Muscle of arm (tissue), 14 donors: ENCODE data around the gene CDC42EP5. TPM values are rescaled to one million over a fixed set of nuclear protein-coding genes. Genes with fewer than 3 reads are reported as not detected.
A peak's percentile ranks its signal among the peaks of the same experiment; 100 is the strongest.
"Not testable (repeated sequence)": the region's sequence is repeated elsewhere in the genome, so short reads cannot be mapped to it uniquely, and the experiment has no call there.

Experiments used
- DNase-seq: peaks from one replicate; pipeline ENCODE4 v3.0.0-alpha.2; 2013
- long read RNA-seq, 11 donors: transcript quantifications; one replicate each; lab custom pipeline, GENCODE V29; 2026
- polyA plus RNA-seq, 12 donors: library from polyadenylated mRNA; unstranded; fragments of 120-200 nt; gene quantifications; one replicate each; pipeline ENCODE4 v1.2.1, GENCODE V29; 2013; ENCODE audit not compliant: insufficient read length in 12 of 12

CDC42EP5 gene
- polyA plus RNA-seq: 10 to 100 TPM in 11 of 12 donors, not detected in 1; 15.8 to 57.2 (median 29.4) TPM
- long read RNA-seq, donor 1, transcript CDC42EP5-201 (3 exons, 864 nt): major isoform, 133 of 162 reads
- long read RNA-seq, donor 1, transcript CDC42EP5-202 (2 exons, 288 nt): minor isoform, 5 of 162 reads
- long read RNA-seq, donor 1, partial matches to known transcripts: 24 of 162 reads
- long read RNA-seq, donor 1, other reads (novel, unspliced or antisense): 0 of 162 reads
- long read RNA-seq, donor 2, transcript CDC42EP5-201 (3 exons, 864 nt): major isoform, 17 of 18 reads
- long read RNA-seq, donor 2, partial matches to known transcripts: 0 of 18 reads
- long read RNA-seq, donor 2, other reads (novel, unspliced or antisense): 0 of 18 reads
- long read RNA-seq, donor 3, transcript CDC42EP5-201 (3 exons, 864 nt): major isoform, 10 of 11 reads
- long read RNA-seq, donor 3, partial matches to known transcripts: 0 of 11 reads
- long read RNA-seq, donor 3, other reads (novel, unspliced or antisense): 0 of 11 reads
- long read RNA-seq, donor 4, transcript CDC42EP5-201 (3 exons, 864 nt): major isoform, 6 of 6 reads
- long read RNA-seq, donor 4, partial matches to known transcripts: 0 of 6 reads
- long read RNA-seq, donor 4, other reads (novel, unspliced or antisense): 0 of 6 reads
- long read RNA-seq, donor 5, transcript CDC42EP5-201 (3 exons, 864 nt): major isoform, 21 of 22 reads
- long read RNA-seq, donor 5, partial matches to known transcripts: 0 of 22 reads
- long read RNA-seq, donor 5, other reads (novel, unspliced or antisense): 0 of 22 reads
- long read RNA-seq, donor 6, transcript CDC42EP5-201 (3 exons, 864 nt): major isoform, 22 of 22 reads
- long read RNA-seq, donor 6, partial matches to known transcripts: 0 of 22 reads
- long read RNA-seq, donor 6, other reads (novel, unspliced or antisense): 0 of 22 reads
- long read RNA-seq, donor 7, transcript CDC42EP5-201 (3 exons, 864 nt): major isoform, 14 of 16 reads
- long read RNA-seq, donor 7, partial matches to known transcripts: 0 of 16 reads
- long read RNA-seq, donor 7, other reads (novel, unspliced or antisense): 0 of 16 reads
- long read RNA-seq, donor 8, transcript CDC42EP5-201 (3 exons, 864 nt): major isoform, 15 of 15 reads
- long read RNA-seq, donor 8, partial matches to known transcripts: 0 of 15 reads
- long read RNA-seq, donor 8, other reads (novel, unspliced or antisense): 0 of 15 reads
- long read RNA-seq, donor 9, transcript CDC42EP5-201 (3 exons, 864 nt): major isoform, 30 of 30 reads
- long read RNA-seq, donor 9, partial matches to known transcripts: 0 of 30 reads
- long read RNA-seq, donor 9, other reads (novel, unspliced or antisense): 0 of 30 reads
- long read RNA-seq, donor 10, transcript CDC42EP5-201 (3 exons, 864 nt): major isoform, 20 of 25 reads
- long read RNA-seq, donor 10, partial matches to known transcripts: 5 of 25 reads
- long read RNA-seq, donor 10, other reads (novel, unspliced or antisense): 0 of 25 reads
- long read RNA-seq, donor 11, transcript CDC42EP5-201 (3 exons, 864 nt): major isoform, 35 of 35 reads
- long read RNA-seq, donor 11, partial matches to known transcripts: 0 of 35 reads
- long read RNA-seq, donor 11, other reads (novel, unspliced or antisense): 0 of 35 reads

- peak; percentile 94 for DNase-seq
These were observed at the start of gene CDC42EP5 for GRCh38 chr19:54473071-54473891. Gene CDC42EP5, minus strand, starts transcription at chr19:54473296. Its CDS starts 7,749 bp downstream, at chr19:54465547.

DNA sequence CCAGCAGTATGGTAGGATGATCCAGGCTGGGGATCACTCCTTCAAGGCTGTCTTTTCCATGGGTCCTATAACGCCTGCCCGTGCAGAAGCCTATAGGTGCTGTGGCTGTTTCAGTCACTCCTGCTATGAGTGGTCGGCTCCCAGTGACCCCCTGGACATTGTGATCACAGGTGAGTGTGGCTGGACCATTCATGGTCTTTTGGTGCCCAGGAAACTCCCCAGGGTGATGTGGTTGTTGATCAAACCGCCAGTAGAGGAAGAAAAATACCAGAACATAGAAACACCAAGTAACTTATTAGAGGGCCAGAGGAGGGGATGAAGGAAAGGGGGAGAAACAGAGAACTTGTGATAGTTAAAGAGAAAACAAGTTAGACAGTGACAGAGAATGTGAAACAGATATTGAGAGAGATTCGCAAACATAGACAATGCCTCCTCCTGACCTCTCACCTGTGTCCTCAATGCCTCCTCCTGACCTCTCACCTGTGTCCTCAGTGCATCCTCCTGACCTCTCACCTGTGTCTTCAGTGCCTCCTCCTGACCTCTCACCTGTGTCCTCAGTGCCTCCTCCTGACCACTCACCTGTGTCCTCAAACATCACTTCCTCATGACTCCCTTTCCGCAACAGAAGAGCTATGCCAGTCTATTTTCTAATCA is 48.9 kb upstream of the CDC42EP5 start:
- no peak for DNase-seq

DNA sequence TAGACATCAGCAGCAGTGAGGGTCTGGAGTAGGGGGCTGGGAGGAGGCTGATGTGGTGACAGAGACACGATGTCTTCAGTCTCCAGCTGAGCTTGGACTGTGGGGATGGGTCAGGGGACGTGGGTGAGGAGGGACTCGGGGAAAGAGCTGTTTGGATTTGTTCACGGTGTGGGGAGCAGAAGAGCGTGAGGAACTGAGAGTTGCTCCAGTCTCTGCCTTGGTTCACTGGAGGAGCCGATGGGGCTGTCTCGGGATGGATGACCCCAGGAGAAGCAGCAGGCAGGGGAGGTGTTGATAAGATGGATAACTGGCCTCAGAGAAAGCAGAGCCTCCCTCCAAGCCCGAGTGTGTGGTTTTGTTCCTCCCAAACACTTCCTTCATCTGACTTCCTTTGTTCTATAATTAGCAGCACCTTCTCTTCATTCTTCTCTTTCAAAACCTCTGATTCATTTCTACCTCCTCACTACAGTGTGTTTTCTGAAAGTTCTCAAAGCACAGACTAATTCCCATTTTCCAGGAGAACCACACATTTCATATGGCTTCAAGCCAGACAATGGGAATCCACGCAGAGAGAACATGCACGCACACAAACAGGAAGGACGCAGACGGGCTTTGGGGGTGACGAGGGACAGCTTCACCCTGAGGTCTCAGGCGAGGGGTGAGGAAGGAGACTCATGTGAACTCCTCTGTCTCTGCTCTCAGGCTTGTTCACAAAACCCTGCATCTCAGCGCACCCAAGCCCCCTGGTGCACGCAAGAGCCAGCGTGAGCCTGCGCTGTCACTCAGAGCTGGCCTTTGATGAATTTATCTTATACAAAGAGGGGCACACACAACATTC is 48.1 kb upstream of the CDC42EP5 start:
- DNase-seq: no peak

DNA sequence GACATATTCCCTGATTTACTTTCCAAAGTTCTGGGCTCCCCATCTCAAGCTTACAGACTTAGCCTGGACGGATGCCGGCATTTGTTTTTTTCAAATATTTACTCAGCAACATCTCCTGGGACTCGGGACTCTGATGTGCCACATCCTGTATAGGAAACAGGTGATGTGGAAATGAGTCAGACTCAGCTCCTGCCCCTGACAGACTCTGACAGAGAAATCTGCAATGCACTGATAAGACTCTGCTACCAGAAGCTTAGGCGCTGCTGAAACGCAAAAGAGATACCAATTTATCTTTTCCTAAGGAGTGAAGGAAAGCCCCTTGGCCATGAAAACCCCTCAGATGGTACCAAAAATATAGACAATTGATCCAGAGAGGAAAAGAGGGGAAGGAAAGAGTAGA is 45.7 kb upstream of the CDC42EP5 start:
- no peak for DNase-seq

DNA sequence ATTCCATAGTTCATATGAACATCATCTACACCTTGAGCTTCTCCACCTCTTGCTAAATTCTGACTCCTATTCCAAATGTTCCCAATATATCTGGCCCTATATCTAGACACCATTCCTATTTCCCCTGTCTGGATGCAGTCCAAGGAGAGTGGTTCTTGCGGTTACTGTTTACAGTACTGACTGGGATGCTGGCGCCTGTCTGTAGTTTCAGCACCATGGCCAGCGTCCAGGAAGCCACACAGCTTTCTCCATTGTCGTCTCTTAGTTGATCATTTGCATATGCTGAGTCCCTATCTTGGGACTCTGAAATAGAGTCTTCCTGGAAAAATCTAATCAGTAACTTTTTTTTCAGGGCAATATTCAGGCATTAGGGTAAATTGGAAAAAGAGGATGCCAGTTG is 44.4 kb upstream of the CDC42EP5 start:
- DNase-seq: peak; percentile 56

DNA sequence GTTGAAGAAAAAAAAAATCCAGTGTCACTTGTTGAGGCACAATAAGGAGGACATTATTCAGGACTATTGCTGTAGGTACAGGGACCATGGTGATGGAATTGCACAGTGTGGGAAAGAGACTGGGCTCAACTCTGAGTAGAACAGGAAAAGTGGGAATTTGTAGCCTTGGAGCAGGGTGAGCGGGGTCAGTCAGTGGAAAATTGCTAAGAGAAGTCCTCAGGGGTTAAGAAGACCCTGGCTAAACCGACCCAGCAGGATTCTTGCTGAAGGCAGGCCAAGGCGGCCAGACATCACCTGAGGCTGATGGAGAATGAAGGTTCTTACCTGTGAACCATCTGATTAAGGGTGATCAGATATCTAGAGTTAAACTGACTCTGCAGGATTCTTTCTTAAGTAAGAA is 42.1 kb upstream of the CDC42EP5 start:
- DNase-seq: no peak

- DNase-seq: not testable (repeated sequence)
These were observed 36.3 kb upstream of the CDC42EP5 start for GRCh38 chr19:54509200-54509940.

- not testable (repeated sequence) for DNase-seq
These were observed 35.4 kb upstream of the CDC42EP5 start for GRCh38 chr19:54508487-54508886.

DNA sequence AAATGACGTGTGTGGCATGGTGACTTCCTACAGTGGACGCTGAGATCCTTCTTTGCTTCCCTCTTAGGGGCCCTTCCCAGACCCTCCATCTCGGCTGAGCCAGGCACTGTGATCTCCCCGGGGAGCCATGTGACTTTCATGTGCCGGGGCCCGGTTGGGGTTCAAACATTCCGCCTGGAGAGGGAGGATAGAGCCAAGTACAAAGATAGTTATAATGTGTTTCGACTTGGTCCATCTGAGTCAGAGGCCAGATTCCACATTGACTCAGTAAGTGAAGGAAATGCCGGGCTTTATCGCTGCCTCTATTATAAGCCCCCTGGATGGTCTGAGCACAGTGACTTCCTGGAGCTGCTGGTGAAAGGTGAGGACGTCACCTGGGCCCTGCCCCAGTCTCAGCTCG is 34.7 kb upstream of the CDC42EP5 start:
- no peak for DNase-seq

- not testable (repeated sequence) for DNase-seq
These were observed 34.1 kb upstream of the CDC42EP5 start for GRCh38 chr19:54507038-54507717.

DNA sequence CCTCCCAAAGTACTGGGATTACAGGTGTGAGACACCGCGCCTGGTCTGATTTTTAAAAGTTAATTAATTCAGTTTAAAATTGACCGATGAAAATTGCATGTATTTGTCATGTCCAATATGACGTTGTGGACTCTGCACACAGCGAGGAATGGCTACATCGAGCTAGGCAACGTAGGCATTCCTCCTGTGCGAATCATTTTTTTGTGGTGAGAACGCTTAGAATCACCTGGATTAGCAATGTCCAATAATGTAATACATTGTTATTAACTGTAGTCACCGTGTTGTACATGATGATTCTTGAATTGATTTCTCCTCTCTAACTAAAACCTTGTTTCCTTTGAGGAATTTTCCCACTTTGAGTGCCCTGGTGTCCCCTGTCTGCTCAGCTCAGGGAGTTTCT is 33.0 kb upstream of the CDC42EP5 start:
- no peak for DNase-seq

DNA sequence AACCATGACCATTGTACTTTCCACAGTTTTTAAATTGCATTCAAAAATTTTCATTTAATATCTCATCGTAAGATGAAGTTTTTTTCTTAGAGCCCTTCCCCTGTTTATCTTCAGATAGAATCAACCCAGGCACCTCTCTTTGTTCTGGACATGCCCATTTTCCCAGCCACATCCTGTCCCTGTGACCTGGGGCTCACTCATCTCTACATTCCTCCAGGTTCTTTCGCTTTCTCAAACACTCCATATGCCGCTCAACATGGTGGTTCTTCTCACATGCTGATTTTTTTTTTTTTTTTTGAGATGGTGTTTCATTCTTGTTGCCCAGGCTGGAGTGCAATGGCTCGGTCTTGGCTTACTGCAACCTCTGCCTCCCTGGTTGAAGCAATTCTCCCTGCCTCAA is 32.4 kb upstream of the CDC42EP5 start:
- DNase-seq: not testable (repeated sequence)

GRCh38 chr19:54502518-54503048 is 29.5 kb upstream of the CDC42EP5 start, which contains the start of gene LAIR2:
Gene LAIR2, plus strand, starts transcription at chr19:54502831. Its CDS starts 88 bp downstream, at chr19:54502919.
- no peak for DNase-seq

- not testable (repeated sequence) for DNase-seq
These were observed 25.3 kb upstream of the CDC42EP5 start for GRCh38 chr19:54498451-54498772.

DNA sequence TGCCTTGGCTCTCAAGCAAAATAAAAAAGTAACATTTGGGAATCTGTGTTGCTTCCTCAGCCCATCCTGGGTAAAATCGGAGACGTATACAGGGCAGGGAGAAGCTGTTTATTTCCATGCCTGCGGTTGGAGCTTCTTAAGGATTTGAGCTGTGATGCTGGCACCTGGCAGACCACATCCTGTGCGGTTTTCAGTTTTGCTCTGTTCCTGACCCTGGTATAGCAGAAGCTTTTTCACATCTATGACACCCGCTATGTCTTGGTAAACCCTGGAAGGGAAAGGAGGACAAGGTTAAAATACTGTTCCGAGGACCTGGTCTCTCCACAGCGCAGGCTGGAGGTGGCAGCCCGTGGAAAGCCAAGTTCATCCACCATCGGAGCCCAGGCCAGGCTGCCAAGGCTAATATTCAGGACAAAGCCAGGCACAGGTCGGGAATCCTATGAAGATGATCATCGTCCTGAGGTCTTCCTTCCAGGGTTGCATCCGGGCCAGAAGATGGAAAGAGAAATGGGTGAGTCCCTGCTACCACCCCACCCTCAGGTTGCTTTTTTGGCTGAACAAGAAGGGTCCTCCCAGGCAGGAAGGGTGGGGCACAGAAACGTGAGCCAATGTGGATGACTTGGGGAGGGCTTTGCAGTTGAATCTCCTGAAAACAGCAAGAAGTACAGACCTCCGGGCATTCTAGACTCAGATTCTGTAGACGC is 24.8 kb upstream of the CDC42EP5 start:
- DNase-seq: not testable (repeated sequence)

GRCh38 chr19:54495284-54495683 is 22.2 kb upstream of the CDC42EP5 start:
- DNase-seq: not testable (repeated sequence)
